Smooth muscle cell (in vitro differentiated cells): ENCODE measurements around the gene TAGAP. TPM values are rescaled to one million over a fixed set of nuclear protein-coding genes. Genes with fewer than 3 reads are reported as not detected.

Experiments used
- DNase-seq: peaks from one replicate; lab custom pipeline; 2025; ENCODE audit not compliant: unreplicated experiment; lab: John Stamatoyannopoulos, UW
- H2AFZ ChIP-seq: fragments of 200-600 bp; sonication (generic); 2 replicates; pipeline ENCODE4 v1.6.0; 2016; ENCODE audit warnings: antibody characterized with exemption, low read depth, mild to moderate bottlenecking
- H3F3A ChIP-seq: fragments of 200-600 bp; sonication (generic); 2 replicates; pipeline ENCODE4 v1.6.0; 2017; ENCODE audit warnings: antibody characterized with exemption, low read depth
- H3K27ac ChIP-seq: fragments of 200-600 bp; sonication (generic); 2 replicates; pipeline ENCODE4 v1.5.1; 2016; ENCODE audit warnings: low read depth, mild to moderate bottlenecking
- H3K27me3 ChIP-seq: fragments of 200-600 bp; sonication (generic); 2 replicates; pipeline ENCODE4 v1.6.1; 2016; ENCODE audit warnings: low read depth, mild to moderate bottlenecking
- H3K36me3 ChIP-seq: fragments of 200-600 bp; sonication (generic); 2 replicates; pipeline ENCODE4 v1.5.1; 2016; ENCODE audit warnings: low read depth
- H3K4me1 ChIP-seq: fragments of 200-600 bp; sonication (generic); 2 replicates; pipeline ENCODE4 v1.5.1; 2016; ENCODE audit warnings: low read depth
- H3K4me2 ChIP-seq: fragments of 200-600 bp; sonication (generic); 2 replicates; pipeline ENCODE4 v1.6.0; 2016; ENCODE audit warnings: mild to moderate bottlenecking
- H3K4me3 ChIP-seq: fragments of 200-600 bp; sonication (generic); 2 replicates; pipeline ENCODE4 v1.5.1; 2016; ENCODE audit warnings: mild to moderate bottlenecking
- H3K79me2 ChIP-seq: fragments of 200-600 bp; sonication (generic); 2 replicates; pipeline ENCODE4 v1.6.0; 2016; ENCODE audit warnings: low read depth, mild to moderate bottlenecking
- H3K9ac ChIP-seq: fragments of 200-600 bp; sonication (generic); 2 replicates; pipeline ENCODE4 v1.6.0; 2016; ENCODE audit warnings: low read depth
- H3K9me3 ChIP-seq: fragments of 200-600 bp; sonication (generic); replicated peaks from 2 replicates; pipeline ENCODE4 v1.5.1; 2016; ENCODE audit warnings: low read depth
- H4K20me1 ChIP-seq: fragments of 200-600 bp; sonication (generic); 2 replicates; pipeline ENCODE4 v1.6.0; 2016; ENCODE audit warnings: low read depth
- WGBS: methylation state at CpG from one replicate; pipeline ENCODE4 v1.1.7; 2016; ENCODE audit warnings: low lambda C conversion rate; 5-methylcytosine and 5-hydroxymethylcytosine counted together
- polyA plus RNA-seq: library from polyadenylated mRNA; unstranded; fragments of >200 nt; fragmentation: Nextera tagmentation; extraction: Ambion mirVana; gene quantifications from 2 replicates; pipeline ENCODE4 v1.2.1, GENCODE V29; 2016
- total RNA-seq: library from RNA; depleted of rRNA; stranded (reverse); fragments of >200 nt; gene quantifications from 2 replicates; pipeline ENCODE4 v1.2.3, GENCODE V29; 2014
- TF ChIP-seq, protein P1 (sequence below): fragments of 200-600 bp; sonication (generic); IDR thresholded peaks from 2 replicates; pipeline ENCODE4 v1.5.1; 2017; ENCODE audit warnings: borderline replicate concordance, mild to moderate bottlenecking, antibody characterized with exemption; ENCODE audit not compliant: insufficient read depth, poor library complexity, severe bottlenecking

The TAGAP gene
- total and polyA plus RNA-seq, 2 experiments from 2014 or later = not detected

DNA sequence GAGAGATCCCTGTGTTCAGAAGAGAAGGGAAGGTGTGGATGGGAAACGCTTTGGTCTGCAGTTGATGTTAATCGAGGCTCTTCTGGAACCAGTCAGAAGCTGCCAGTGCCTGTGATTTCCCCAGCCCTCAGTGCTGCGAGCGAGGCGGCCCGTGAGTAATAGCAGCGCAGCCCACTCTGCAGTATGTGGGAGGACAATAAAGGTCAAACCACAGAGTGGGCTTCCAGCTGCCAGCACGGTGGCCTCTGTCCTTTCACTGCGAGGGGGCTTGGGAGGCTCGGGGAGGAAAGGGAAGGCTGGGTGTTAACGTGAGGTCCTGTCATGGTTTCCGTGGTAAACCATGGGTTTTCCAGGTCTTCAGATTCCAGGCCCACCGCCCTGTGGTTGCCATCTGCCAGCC, 32.3 kb upstream of the TAGAP start:
- no peak for DNase-seq
- H3K4me3 ChIP-seq = no peak overlapping the region
- H3K27ac ChIP-seq = no peak overlapping the region
- TF ChIP-seq, protein P1, sequence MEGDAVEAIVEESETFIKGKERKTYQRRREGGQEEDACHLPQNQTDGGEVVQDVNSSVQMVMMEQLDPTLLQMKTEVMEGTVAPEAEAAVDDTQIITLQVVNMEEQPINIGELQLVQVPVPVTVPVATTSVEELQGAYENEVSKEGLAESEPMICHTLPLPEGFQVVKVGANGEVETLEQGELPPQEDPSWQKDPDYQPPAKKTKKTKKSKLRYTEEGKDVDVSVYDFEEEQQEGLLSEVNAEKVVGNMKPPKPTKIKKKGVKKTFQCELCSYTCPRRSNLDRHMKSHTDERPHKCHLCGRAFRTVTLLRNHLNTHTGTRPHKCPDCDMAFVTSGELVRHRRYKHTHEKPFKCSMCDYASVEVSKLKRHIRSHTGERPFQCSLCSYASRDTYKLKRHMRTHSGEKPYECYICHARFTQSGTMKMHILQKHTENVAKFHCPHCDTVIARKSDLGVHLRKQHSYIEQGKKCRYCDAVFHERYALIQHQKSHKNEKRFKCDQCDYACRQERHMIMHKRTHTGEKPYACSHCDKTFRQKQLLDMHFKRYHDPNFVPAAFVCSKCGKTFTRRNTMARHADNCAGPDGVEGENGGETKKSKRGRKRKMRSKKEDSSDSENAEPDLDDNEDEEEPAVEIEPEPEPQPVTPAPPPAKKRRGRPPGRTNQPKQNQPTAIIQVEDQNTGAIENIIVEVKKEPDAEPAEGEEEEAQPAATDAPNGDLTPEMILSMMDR = no peak
- H3K4me2 ChIP-seq = peak overlapping the region; percentile 66
- H4K20me1 ChIP-seq = no peaks in the 10 kb centered on the region
- H3K4me1 ChIP-seq = peaks cover 4% of the 10 kb centered on the region
- H3K9me3 ChIP-seq = no peaks in the 10 kb centered on the region
- H3K27me3 ChIP-seq = no peaks in the 10 kb centered on the region
- H3K36me3 ChIP-seq = no peaks in the 10 kb centered on the region
- no peak overlapping the region for H2AFZ ChIP-seq
- H3K9ac ChIP-seq = no peak overlapping the region
- H3K79me2 ChIP-seq = no peaks in the 10 kb centered on the region
- no peaks in the 10 kb centered on the region for H3F3A ChIP-seq
- 48% methylated on average over 13 of the region's 13 CpGs for WGBS

DNA sequence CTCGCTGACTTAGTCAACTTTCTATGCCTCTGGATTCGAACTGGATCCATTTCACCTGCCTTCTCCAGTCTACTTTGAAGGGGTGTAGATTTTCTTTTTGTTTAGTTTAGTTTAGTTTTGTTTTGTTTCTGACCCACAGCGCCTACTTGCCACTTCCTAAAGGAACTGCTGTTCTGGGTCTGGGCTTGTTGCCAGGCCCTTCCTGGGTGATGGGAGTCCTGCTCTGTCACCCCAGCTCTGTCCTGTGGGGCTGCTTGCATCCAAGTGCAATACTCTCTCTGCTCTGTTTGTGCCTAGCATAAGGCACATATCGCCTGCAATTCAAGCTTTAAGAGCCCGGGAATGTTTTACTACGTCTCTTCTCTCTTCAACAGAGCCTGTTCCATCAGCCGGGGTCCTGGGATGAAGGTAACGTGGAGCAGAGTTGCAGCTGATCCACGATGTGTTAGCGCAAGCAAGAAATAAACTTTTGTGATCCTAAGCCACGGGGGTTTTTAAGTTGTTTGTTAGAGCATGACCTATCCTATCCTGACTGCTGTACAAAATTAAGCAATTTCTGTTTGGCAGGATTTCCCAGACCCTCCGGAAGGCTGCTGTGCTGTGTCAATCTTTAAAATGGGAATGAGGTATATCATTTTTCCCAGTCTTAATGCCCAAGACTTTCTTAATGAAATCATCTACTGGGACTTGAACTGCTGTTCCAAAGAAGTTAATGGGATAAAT, 30.9 kb upstream of the TAGAP start:
- WGBS = 91% methylated on average over 12 of the region's 12 CpGs
- DNase-seq = no peak
- H3K4me1 ChIP-seq = peaks cover 4% of the 10 kb centered on the region
- no peaks in the 10 kb centered on the region for H4K20me1 ChIP-seq
- no peaks in the 10 kb centered on the region for H3K36me3 ChIP-seq
- H3F3A ChIP-seq = no peaks in the 10 kb centered on the region
- no peaks in the 10 kb centered on the region for H3K27me3 ChIP-seq
- H3K4me3 ChIP-seq = no peak overlapping the region
- no peaks in the 10 kb centered on the region for H3K9me3 ChIP-seq
- H2AFZ ChIP-seq = no peak overlapping the region
- no peak overlapping the region for H3K4me2 ChIP-seq
- no peak overlapping the region for H3K9ac ChIP-seq
- TF ChIP-seq, protein P1 = no peak
- H3K79me2 ChIP-seq = no peaks in the 10 kb centered on the region
- no peak overlapping the region for H3K27ac ChIP-seq

DNA sequence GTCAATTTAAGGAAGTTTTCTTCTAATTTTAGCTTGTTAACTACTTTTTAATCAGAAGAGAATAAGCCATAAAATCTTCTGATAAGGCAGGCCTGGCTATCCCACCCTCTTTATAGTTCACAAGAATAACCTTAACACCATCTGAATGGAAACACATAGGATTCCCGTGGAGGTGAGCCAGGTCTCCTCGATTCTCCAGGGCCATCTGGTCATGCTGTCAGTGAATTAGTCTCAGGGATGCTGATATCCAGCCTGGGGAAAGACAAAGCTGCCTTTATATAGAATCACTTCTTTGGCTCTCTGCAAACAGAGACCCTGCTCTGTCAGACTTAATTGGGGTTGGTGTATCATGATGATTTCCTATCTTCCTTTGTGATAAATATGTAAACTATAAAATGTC, 30.1 kb upstream of the TAGAP start:
- Histone ChIP-seq H3K4me3 (no peak overlapping the region), H3K9ac (no peak overlapping the region), H3K36me3 (no peaks in the 10 kb centered on the region), H2AFZ (no peak overlapping the region), H4K20me1 (no peaks in the 10 kb centered on the region), H3K4me1 (peaks cover 4% of the 10 kb centered on the region), H3K9me3 (no peaks in the 10 kb centered on the region), H3F3A (no peaks in the 10 kb centered on the region), H3K27me3 (peaks cover 7% of the 10 kb centered on the region), H3K27ac (no peak overlapping the region), H3K4me2 (no peak overlapping the region), H3K79me2 (no peaks in the 10 kb centered on the region)
- DNase-seq = no peak
- 71% methylated on average over 2 of the region's 2 CpGs for WGBS
- TF ChIP-seq, protein P1 = no peak
